Measurements from ENCODE around the gene TRDN. TPM values are rescaled to one million over a fixed set of nuclear protein-coding genes. Genes with fewer than 3 reads are reported as not detected.
"Not testable (repeated sequence)": the region's sequence is repeated elsewhere in the genome, so short reads cannot be mapped to it uniquely, and the experiment has no call there.

The TRDN gene
- total RNA-seq, 2 experiments from 2014 or later, result not detected

- no peaks in the 10 kb centered on the region for H3K27me3 Mint-ChIP-seq (ENCODE audit: low read depth)
- H3K36me3 Mint-ChIP-seq (ENCODE audit: low read depth), result no peaks in the 10 kb centered on the region
- CTCF ChIA-PET, result no interaction called here
- DNase-seq (no peak), ATAC-seq (no peak)
- no peak overlapping the region for H3K4me3 Mint-ChIP-seq
- H3K27ac Mint-ChIP-seq, result no peak overlapping the region
- no peaks in the 10 kb centered on the region for H3K4me1 Mint-ChIP-seq (ENCODE audit: low read depth)
- peaks cover 3% of the 10 kb centered on the region for H3K9me3 Mint-ChIP-seq (ENCODE audit: insufficient read depth)
- POLR2A ChIA-PET, result no interaction called here
These were observed 118.1 kb downstream of the TRDN start for GRCh38 chr6:123518441-123519188.

- ChIA-PET POLR2A (no interaction called here), CTCF (no interaction called here)
- H3K27ac Mint-ChIP-seq, result no peak overlapping the region
- no peaks in the 10 kb centered on the region for H3K9me3 Mint-ChIP-seq (ENCODE audit: insufficient read depth)
- H3K36me3 Mint-ChIP-seq (ENCODE audit: low read depth), result no peaks in the 10 kb centered on the region
- DNase-seq (no peak), ATAC-seq (no peak)
- H3K4me1 Mint-ChIP-seq (ENCODE audit: low read depth), result no peaks in the 10 kb centered on the region
- no peaks in the 10 kb centered on the region for H3K27me3 Mint-ChIP-seq (ENCODE audit: low read depth)
- no peak overlapping the region for H3K4me3 Mint-ChIP-seq
These were observed 121.0 kb downstream of the TRDN start for GRCh38 chr6:123515715-123516114.

GRCh38 chr6:123509112-123509511 lies 127.6 kb downstream of the TRDN start:
- DNase-seq (no peak), ATAC-seq (no peak)
- POLR2A ChIA-PET, result no interaction called here
- CTCF ChIA-PET, result no interaction called here
- Mint-ChIP-seq H3K36me3 (ENCODE audit: low read depth) (no peaks in the 10 kb centered on the region), H3K4me3 (no peak overlapping the region), H3K27me3 (ENCODE audit: low read depth) (no peaks in the 10 kb centered on the region), H3K4me1 (ENCODE audit: low read depth) (no peaks in the 10 kb centered on the region), H3K27ac (no peak overlapping the region), H3K9me3 (ENCODE audit: insufficient read depth) (no peaks in the 10 kb centered on the region)

GRCh38 chr6:123508290-123508689 lies 128.5 kb downstream of the TRDN start:
- Mint-ChIP-seq H3K4me3 (no peak overlapping the region), H3K4me1 (ENCODE audit: low read depth) (no peaks in the 10 kb centered on the region), H3K36me3 (ENCODE audit: low read depth) (no peaks in the 10 kb centered on the region), H3K27ac (no peak overlapping the region), H3K27me3 (ENCODE audit: low read depth) (no peaks in the 10 kb centered on the region), H3K9me3 (ENCODE audit: insufficient read depth) (no peaks in the 10 kb centered on the region)
- POLR2A ChIA-PET, result no interaction called here
- CTCF ChIA-PET, result no interaction called here
- no peak for DNase-seq
- no peak for ATAC-seq

- no peak for DNase-seq
- Mint-ChIP-seq H3K4me1 (ENCODE audit: low read depth) (no peaks in the 10 kb centered on the region), H3K4me3 (no peak overlapping the region), H3K27me3 (ENCODE audit: low read depth) (no peaks in the 10 kb centered on the region), H3K9me3 (ENCODE audit: insufficient read depth) (no peaks in the 10 kb centered on the region), H3K36me3 (ENCODE audit: low read depth) (no peaks in the 10 kb centered on the region), H3K27ac (no peak overlapping the region)
- POLR2A ChIA-PET, result no interaction called here
- CTCF ChIA-PET, result no interaction called here
- ATAC-seq, result no peak
These were observed 129.2 kb downstream of the TRDN start for GRCh38 chr6:123507582-123507981.

GRCh38 chr6:123503619-123504018 lies 133.1 kb downstream of the TRDN start:
- Mint-ChIP-seq H3K4me3 (no peak overlapping the region), H3K27me3 (ENCODE audit: low read depth) (no peaks in the 10 kb centered on the region), H3K36me3 (ENCODE audit: low read depth) (no peaks in the 10 kb centered on the region), H3K9me3 (ENCODE audit: insufficient read depth) (no peaks in the 10 kb centered on the region), H3K27ac (no peak overlapping the region), H3K4me1 (ENCODE audit: low read depth) (no peaks in the 10 kb centered on the region)
- ChIA-PET CTCF (no interaction called here), POLR2A (no interaction called here)
- ATAC-seq (no peak), DNase-seq (no peak)

GRCh38 chr6:123497025-123497424 lies 139.7 kb downstream of the TRDN start:
- ATAC-seq (no peak), DNase-seq (no peak)
- Mint-ChIP-seq H3K27ac (no peak overlapping the region), H3K9me3 (ENCODE audit: insufficient read depth) (no peaks in the 10 kb centered on the region), H3K27me3 (ENCODE audit: low read depth) (no peaks in the 10 kb centered on the region), H3K36me3 (ENCODE audit: low read depth) (no peaks in the 10 kb centered on the region), H3K4me1 (ENCODE audit: low read depth) (no peaks in the 10 kb centered on the region), H3K4me3 (no peak overlapping the region)
- POLR2A ChIA-PET, result no interaction called here
- CTCF ChIA-PET, result no interaction called here

GRCh38 chr6:123489589-123489988 lies 147.2 kb downstream of the TRDN start:
- Mint-ChIP-seq H3K36me3 (ENCODE audit: low read depth) (no peaks in the 10 kb centered on the region), H3K4me3 (no peak overlapping the region), H3K4me1 (ENCODE audit: low read depth) (no peaks in the 10 kb centered on the region), H3K9me3 (ENCODE audit: insufficient read depth) (no peaks in the 10 kb centered on the region), H3K27ac (no peak overlapping the region), H3K27me3 (ENCODE audit: low read depth) (no peaks in the 10 kb centered on the region)
- ChIA-PET POLR2A (no interaction called here), CTCF (no interaction called here)
- no peak for ATAC-seq
- no peak for DNase-seq

GRCh38 chr6:123480986-123481385 lies 155.8 kb downstream of the TRDN start:
- no peak for ATAC-seq

GRCh38 chr6:123472025-123472702 lies 164.6 kb downstream of the TRDN start:
- H3K27ac Mint-ChIP-seq; H3K27me3 Mint-ChIP-seq (ENCODE audit: low read depth); H3K4me3 Mint-ChIP-seq; DNase-seq; H3K9me3 Mint-ChIP-seq (ENCODE audit: insufficient read depth); ATAC-seq; CTCF ChIA-PET; H3K4me1 Mint-ChIP-seq (ENCODE audit: low read depth); H3K36me3 Mint-ChIP-seq (ENCODE audit: low read depth); POLR2A ChIA-PET: not testable (repeated sequence)

More at GRCh38 chr6:123480986-123481385, 155.8 kb downstream of the TRDN start:
- no peak for DNase-seq
- POLR2A ChIA-PET, result no interaction called here
- Mint-ChIP-seq H3K27me3 (ENCODE audit: low read depth) (no peaks in the 10 kb centered on the region), H3K36me3 (ENCODE audit: low read depth) (no peaks in the 10 kb centered on the region), H3K4me3 (no peak overlapping the region), H3K27ac (no peak overlapping the region), H3K4me1 (ENCODE audit: low read depth) (no peaks in the 10 kb centered on the region), H3K9me3 (ENCODE audit: insufficient read depth) (no peaks in the 10 kb centered on the region)
- CTCF ChIA-PET, result no interaction called here

GRCh38 chr6:123467392-123467791 lies 169.4 kb downstream of the TRDN start:
- Mint-ChIP-seq H3K4me1 (ENCODE audit: low read depth) (no peaks in the 10 kb centered on the region), H3K4me3 (no peak overlapping the region), H3K9me3 (ENCODE audit: insufficient read depth) (peaks cover 7% of the 10 kb centered on the region), H3K27me3 (ENCODE audit: low read depth) (no peaks in the 10 kb centered on the region), H3K36me3 (ENCODE audit: low read depth) (no peaks in the 10 kb centered on the region), H3K27ac (no peak overlapping the region)
- DNase-seq (no peak), ATAC-seq (no peak)
- ChIA-PET POLR2A (no interaction called here), CTCF (no interaction called here)

- ChIA-PET CTCF (no interaction called here), POLR2A (no interaction called here)
- no peak overlapping the region for H3K4me3 Mint-ChIP-seq
- H3K36me3 Mint-ChIP-seq (ENCODE audit: low read depth), result no peaks in the 10 kb centered on the region
- H3K27ac Mint-ChIP-seq, result no peak overlapping the region
- H3K27me3 Mint-ChIP-seq (ENCODE audit: low read depth), result no peaks in the 10 kb centered on the region
- H3K9me3 Mint-ChIP-seq (ENCODE audit: insufficient read depth), result no peaks in the 10 kb centered on the region
- no peak for DNase-seq
- ATAC-seq, result no peak
- H3K4me1 Mint-ChIP-seq (ENCODE audit: low read depth), result no peaks in the 10 kb centered on the region
These were observed 174.6 kb downstream of the TRDN start for GRCh38 chr6:123462152-123462551.

GRCh38 chr6:123458218-123458617 lies 178.5 kb downstream of the TRDN start:
- Mint-ChIP-seq H3K9me3 (ENCODE audit: insufficient read depth) (no peaks in the 10 kb centered on the region), H3K27ac (no peak overlapping the region), H3K27me3 (ENCODE audit: low read depth) (no peaks in the 10 kb centered on the region), H3K4me1 (ENCODE audit: low read depth) (no peaks in the 10 kb centered on the region), H3K36me3 (ENCODE audit: low read depth) (no peaks in the 10 kb centered on the region), H3K4me3 (no peak overlapping the region)
- no peak for DNase-seq
- no peak for ATAC-seq
- POLR2A ChIA-PET, result no interaction called here
- CTCF ChIA-PET, result no interaction called here

All from activated CD8-positive, alpha-beta T cell treated with anti-CD3 and anti-CD28 coated beads, Interleukin-2, amount 10 ng/mL, durations not matched to agents 7 days and 5 days (primary cell).